Hepatocyte (in vitro differentiated cells): ENCODE data around the gene CUL5. TPM values are rescaled to one million over a fixed set of nuclear protein-coding genes. Genes with fewer than 3 reads are reported as not detected.

Experiments used
- DNase-seq: peaks from one replicate; pipeline ENCODE4 v3.0.0-alpha.2; 2016; ENCODE audit warnings: low spot score
- H2AFZ ChIP-seq: fragments of 200-600 bp; sonication (generic); 2 replicates; pipeline ENCODE4 v1.6.0; 2016; ENCODE audit warnings: antibody characterized with exemption, mild to moderate bottlenecking
- H3K27ac ChIP-seq: fragments of 200-600 bp; sonication (generic); 2 replicates; pipeline ENCODE4 v1.5.1; 2016; ENCODE audit warnings: mild to moderate bottlenecking
- H3K27me3 ChIP-seq: fragments of 200-600 bp; sonication (generic); 2 replicates; pipeline ENCODE4 v1.6.1; 2016
- H3K36me3 ChIP-seq: fragments of 200-600 bp; sonication (generic); replicated peaks from 2 replicates; pipeline ENCODE4 v1.5.1; 2016; ENCODE audit warnings: low read depth; ENCODE audit not compliant: insufficient read depth
- H3K4me1 ChIP-seq: fragments of 200-600 bp; sonication (generic); 2 replicates; pipeline ENCODE4 v1.5.1; 2016; ENCODE audit warnings: mild to moderate bottlenecking, moderate library complexity; ENCODE audit not compliant: insufficient read depth
- H3K4me2 ChIP-seq: fragments of 200-600 bp; sonication (generic); 2 replicates; pipeline ENCODE4 v1.6.0; 2016
- H3K4me3 ChIP-seq: fragments of 200-600 bp; sonication (generic); 2 replicates; pipeline ENCODE4 v1.5.1; 2016; ENCODE audit warnings: mild to moderate bottlenecking
- H3K79me2 ChIP-seq: fragments of 200-600 bp; sonication (generic); 2 replicates; pipeline ENCODE4 v1.6.0; 2017; ENCODE audit warnings: mild to moderate bottlenecking
- H3K9me2 ChIP-seq: fragments of 200-600 bp; sonication (generic); replicated peaks from 2 replicates; pipeline ENCODE4 v1.6.0; 2017; ENCODE audit warnings: mild to moderate bottlenecking; ENCODE audit not compliant: insufficient read depth
- H3K9me3 ChIP-seq: fragments of 200-600 bp; sonication (generic); 2 replicates; pipeline ENCODE4 v1.5.1; 2016; ENCODE audit warnings: low read depth, mild to moderate bottlenecking
- H4K20me1 ChIP-seq: fragments of 200-600 bp; sonication (generic); 2 replicates; pipeline ENCODE4 v1.6.0; 2016; ENCODE audit warnings: mild to moderate bottlenecking; ENCODE audit not compliant: insufficient read depth, poor library complexity, severe bottlenecking
- CTCF ChIP-seq: fragments of 200-600 bp; sonication (generic); IDR thresholded peaks from 2 replicates; pipeline ENCODE4 v1.5.1; 2016; ENCODE audit warnings: antibody characterized with exemption, mild to moderate bottlenecking; ENCODE audit not compliant: poor library complexity
- EZH2 ChIP-seq: fragments of 200-600 bp; sonication (generic); IDR thresholded peaks from 2 replicates; pipeline ENCODE4 v1.6.1; 2016; ENCODE audit warnings: antibody characterized with exemption, mild to moderate bottlenecking, borderline replicate concordance
- EZH2phosphoT487 ChIP-seq: fragments of 200-600 bp; sonication (generic); IDR thresholded peaks from one replicate; pipeline ENCODE4 v1.6.1; 2018; ENCODE audit warnings: antibody characterized with exemption, mild to moderate bottlenecking, low read depth, moderate library complexity; ENCODE audit not compliant: unreplicated experiment, severe bottlenecking
- WGBS: methylation state at CpG from one replicate; pipeline ENCODE4 v1.1.6; 2016; ENCODE audit warnings: low lambda C conversion rate; ENCODE audit errors: missing lambda C conversion rate; 5-methylcytosine and 5-hydroxymethylcytosine counted together
- polyA plus RNA-seq: library from polyadenylated mRNA; unstranded; fragments of >200 nt; fragmentation: Nextera tagmentation; extraction: Ambion mirVana; gene quantifications from 2 replicates; pipeline ENCODE4 v1.2.1, GENCODE V29; 2016
- total RNA-seq: library from RNA; depleted of rRNA; stranded (reverse); fragments of >200 nt; gene quantifications from 2 replicates; pipeline ENCODE4 v1.2.3, GENCODE V29; 2014

The CUL5 gene
- total and polyA plus RNA-seq, 2 experiments from 2014 or later: 23.2 to 27.6 TPM

GRCh38 chr11:108003623-108004022, 5.1 kb upstream of the CUL5 start:
- Histone ChIP-seq H3K4me2 (no peak overlapping the region), H2AFZ (no peak overlapping the region), H3K9me2 (no peaks in the 10 kb centered on the region), H3K4me3 (no peak overlapping the region), H3K79me2 (no peaks in the 10 kb centered on the region), H3K27ac (no peak overlapping the region), H4K20me1 (no peaks in the 10 kb centered on the region), H3K36me3 (no peaks in the 10 kb centered on the region), H3K9me3 (no peaks in the 10 kb centered on the region), H3K4me1 (no peaks in the 10 kb centered on the region), H3K27me3 (no peaks in the 10 kb centered on the region)
- DNase-seq: no peak
- 89% methylated on average over 5 of the region's 5 CpGs for WGBS
- TF ChIP-seq EZH2phosphoT487: no peak
- TF ChIP-seq EZH2: no peak
- TF ChIP-seq CTCF: no peak

- peaks cover 23% of the 10 kb centered on the region for H3K4me1 ChIP-seq
- no peak overlapping the region for H2AFZ ChIP-seq
- H3K79me2 ChIP-seq: peaks cover 36% of the 10 kb centered on the region
- no peak overlapping the region for H3K4me2 ChIP-seq
- 94% methylated on average over 18 of the region's 18 CpGs for WGBS
- H3K27ac ChIP-seq: no peak overlapping the region
- H3K36me3 ChIP-seq: no peaks in the 10 kb centered on the region
- no peaks in the 10 kb centered on the region for H3K27me3 ChIP-seq
- peaks cover 28% of the 10 kb centered on the region for H4K20me1 ChIP-seq
- H3K9me2 ChIP-seq: no peaks in the 10 kb centered on the region
- DNase-seq: no peak
- no peaks in the 10 kb centered on the region for H3K9me3 ChIP-seq
- H3K4me3 ChIP-seq: no peak overlapping the region
- TF ChIP-seq EZH2phosphoT487 (no peak), CTCF (no peak), EZH2 (no peak)
Observed at GRCh38 chr11:108007819-108008218, 879 bp upstream of the CUL5 start.

GRCh38 chr11:108009497-108010370, 1.0 kb downstream of the CUL5 start:
- Histone ChIP-seq H3K36me3 (no peaks in the 10 kb centered on the region), H4K20me1 (peaks cover 47% of the 10 kb centered on the region), H3K4me3 (peak overlapping the region; percentile 91), H3K9me3 (no peaks in the 10 kb centered on the region), H3K27me3 (no peaks in the 10 kb centered on the region), H3K9me2 (no peaks in the 10 kb centered on the region), H3K4me2 (peak overlapping the region; percentile 91), H3K79me2 (peaks cover 56% of the 10 kb centered on the region), H3K27ac (peak overlapping the region; percentile 99), H2AFZ (peak overlapping the region; percentile 96), H3K4me1 (peaks cover 28% of the 10 kb centered on the region)
- DNase-seq: peak; percentile 49
- 3% methylated on average over 31 of the region's 31 CpGs for WGBS
- TF ChIP-seq EZH2phosphoT487 (no peak), CTCF (no peak), EZH2 (no peak)
